ENCODE data around the gene NKX1-1.

The NKX1-1 gene

GRCh38 chr4:1385373-1386340 is 20.6 kb downstream of the NKX1-1 start:
- no peak for DNase-seq (ENCODE audit: low read depth in 3 of 3)

DNA sequence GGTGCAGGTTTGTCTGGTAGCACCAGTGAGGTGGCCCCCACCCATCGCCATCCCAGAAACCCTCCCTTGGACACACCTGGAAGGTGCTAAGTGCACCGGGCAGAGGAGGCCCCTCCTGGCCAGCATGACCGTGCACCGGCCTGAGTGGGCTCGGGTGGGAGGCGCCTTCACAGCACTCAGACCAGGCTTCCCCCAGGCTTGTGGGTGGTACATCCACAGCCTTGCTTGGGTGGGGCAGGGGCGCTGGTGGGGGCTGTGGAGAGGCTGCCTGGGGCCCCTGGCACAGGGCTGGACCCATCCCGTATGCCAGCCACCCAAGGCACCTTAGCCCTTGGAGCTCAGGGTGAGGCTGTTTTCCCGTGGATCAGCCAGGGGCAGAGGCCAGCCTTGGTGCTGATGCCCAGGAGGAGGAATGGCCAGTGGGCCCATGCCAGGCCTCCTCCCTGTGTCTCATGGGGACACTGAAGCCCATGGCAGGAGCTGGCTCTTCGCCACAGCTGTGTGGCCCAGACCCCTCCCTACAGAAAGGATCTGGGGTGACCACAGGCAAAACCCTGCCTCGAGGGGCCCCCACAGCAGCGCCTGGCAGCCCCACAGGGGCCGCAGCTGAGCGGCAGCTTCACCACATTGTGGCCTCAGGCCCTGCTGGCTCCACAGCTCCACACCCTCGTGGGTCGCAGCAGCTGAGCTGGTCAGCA is 21.4 kb downstream of the NKX1-1 start:
- no peak for DNase-seq (ENCODE audit: low read depth in 3 of 3)

DNA sequence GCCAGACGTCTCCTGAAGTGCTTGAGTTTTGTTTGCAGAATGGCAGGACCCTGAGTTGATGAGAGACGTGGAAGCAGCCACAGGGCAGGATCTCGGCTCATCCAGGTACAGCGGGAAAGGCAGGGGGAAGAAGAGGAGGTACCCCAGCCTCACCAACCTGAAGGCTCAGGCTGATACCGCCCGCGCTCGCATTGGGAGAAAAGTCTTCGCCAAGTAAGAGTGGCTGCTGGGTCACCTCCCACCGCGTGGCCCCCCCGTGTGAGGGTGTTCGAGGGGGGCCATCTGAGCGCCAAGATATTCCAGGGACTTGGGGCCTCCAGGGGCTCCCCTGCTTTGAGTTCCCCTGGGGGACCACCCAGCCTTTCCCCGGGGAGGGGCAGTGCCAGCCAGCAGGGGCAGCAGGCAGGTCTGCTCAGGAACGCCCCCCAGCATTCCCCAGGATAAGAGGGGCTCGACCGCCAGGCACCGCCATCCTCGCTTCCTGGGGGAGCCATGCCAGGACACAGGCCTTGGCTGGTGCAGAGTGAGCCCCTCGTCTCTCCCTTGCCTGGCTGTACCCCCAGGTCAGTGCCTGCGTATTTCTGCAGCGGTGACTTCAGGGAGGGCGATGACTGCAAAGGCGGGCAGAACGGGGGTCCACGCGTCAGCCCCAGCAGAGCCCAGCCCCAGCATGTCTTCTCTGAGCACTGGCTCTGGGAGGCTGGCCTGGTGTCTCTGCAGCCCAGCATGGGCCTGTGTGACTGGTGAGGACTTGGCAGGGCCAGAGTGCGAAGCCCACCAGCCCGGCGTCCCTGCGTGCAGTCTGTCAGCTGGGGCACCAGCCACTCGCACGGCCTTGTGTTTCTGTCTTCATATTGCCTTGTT is 22.3 kb downstream of the NKX1-1 start:
- no peak for DNase-seq (ENCODE audit: low read depth in 3 of 3)

DNA sequence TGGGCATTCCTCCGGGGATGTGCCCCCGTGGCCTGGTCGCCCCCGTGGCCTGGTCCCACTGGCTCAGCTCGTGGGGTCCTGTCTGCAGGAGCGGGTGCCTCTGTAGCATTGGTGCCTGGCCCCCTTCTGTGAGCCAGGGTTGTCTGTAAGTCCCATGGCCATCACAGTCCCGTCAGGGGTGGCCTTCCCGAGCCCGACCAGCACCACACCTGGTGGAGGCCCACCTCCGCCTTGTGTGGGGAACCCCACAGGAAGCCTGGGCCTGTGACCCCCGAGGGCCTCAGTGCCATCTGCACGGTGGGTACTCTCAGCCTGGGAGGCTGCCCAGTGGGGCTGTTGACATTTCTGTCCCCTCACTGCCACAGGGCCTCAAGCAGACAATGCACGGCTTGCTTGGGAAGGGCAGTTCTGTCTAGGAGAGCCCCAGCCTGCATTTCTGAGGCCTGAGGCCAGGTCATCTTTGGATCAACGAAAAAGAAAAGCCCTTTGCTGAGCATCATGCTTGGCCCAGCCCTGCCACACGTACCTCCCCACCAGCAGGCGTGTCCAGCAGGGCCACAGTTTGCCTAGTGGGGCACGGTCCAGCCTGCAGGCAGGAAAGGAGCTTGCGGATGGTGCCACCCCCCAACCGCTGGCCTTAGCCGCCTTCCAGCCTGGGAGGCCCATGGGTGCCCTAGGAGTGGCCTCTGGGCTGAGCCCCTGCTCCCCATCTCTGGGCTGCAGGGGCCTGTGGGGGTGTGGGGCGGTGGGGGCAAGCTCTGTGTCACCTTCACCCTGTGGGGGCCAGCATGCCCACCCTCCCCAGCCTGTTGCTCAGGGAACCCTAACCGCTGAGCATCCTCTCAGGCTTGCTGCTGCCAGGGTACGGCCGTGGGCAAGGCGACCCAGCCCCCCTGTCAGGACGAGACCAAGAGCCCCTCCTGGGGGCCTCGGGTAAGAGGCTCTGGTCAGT is 23.2 kb downstream of the NKX1-1 start:
- no peak for DNase-seq (ENCODE audit: low read depth in 3 of 3)

- DNase-seq (ENCODE audit: low read depth in 3 of 3) = no peak
Observed at GRCh38 chr4:1381944-1382541, 24.2 kb downstream of the NKX1-1 start.

DNA sequence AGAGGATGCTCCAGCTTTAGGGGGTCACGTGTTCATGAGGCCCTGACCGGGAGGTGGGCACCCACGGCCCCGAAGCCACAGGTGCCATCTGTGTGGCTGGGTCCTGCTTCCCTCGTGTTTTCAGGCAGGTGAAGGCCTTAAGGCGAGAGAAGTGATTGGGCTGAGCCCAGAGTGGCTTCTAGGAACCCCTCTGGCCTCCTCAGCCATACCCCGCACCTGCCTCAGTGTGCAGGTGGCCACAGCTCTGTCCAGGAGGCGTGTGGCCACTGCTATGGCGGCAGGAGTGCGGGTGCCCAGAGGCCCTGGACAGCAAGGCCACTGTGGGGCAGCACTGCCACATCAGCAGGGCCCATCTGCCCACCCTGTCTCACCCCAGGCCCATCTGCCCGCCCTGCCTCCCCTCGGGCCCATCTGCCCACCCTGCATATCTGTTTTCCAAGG is 25.0 kb downstream of the NKX1-1 start:
- no peak for DNase-seq (ENCODE audit: low read depth in 3 of 3)

DNA sequence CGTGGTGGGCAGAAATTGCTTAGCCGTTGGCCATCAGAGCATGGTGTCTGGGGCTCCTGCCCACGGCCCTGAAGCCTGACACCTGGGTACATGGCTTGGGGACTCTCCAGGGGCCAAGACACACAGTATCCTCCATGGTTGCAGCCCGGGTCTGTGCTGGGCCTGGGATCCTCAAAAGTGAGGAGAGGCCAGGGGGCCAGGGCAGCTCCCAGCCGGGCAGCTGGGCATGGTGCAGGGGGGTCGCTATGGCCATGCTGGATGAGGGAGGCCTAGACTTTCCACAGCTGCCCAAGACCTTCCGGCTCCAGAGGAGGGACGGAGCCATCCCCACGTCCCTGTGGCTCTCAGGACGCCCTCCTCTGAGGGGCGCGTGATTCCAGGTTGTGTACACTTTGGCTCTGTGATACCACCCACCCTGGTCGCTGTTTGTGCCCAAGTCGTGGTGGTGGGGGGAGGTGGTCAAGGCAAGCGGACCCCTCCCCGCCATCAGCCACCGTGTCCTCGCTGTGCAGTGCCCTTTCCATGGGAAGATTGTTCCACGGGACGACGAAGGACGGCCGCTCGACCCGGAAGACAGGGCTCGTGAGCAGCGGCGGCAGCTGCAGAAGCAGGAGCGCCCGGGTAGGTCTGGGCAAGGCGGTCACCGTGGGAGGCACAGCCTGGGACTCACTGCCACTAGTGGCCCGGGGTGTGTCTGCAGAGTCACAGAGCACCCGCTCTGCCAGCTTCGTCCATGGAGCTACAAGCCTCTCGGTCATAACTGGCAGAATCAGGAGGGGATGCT is 25.7 kb downstream of the NKX1-1 start:
- no peak for DNase-seq (ENCODE audit: low read depth in 3 of 3)

- DNase-seq (ENCODE audit: low read depth in 3 of 3) = no peak
Observed at GRCh38 chr4:1379801-1380331, 26.4 kb downstream of the NKX1-1 start.

DNA sequence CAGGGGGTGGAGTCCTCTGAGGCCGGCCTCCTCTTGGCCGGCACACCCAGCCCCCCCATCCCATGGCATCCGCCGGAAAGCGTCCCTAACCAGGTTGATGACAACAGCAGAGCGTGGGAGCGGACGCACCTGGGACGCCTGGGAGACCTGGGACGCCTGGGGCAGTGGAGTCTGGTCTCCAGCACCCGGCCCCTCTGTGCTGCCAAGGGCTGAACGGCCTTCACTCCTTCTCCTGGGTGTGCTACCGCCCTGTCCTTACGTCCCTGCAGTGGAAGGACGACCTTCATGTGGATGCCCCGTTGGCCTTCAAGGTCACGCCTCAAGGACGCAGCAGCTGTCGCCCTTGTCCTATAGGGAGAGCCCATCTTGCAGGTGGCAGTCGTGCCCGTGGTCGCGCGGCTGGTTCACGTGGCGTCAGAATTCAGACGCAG is 26.9 kb downstream of the NKX1-1 start:
- no peak for DNase-seq (ENCODE audit: low read depth in 3 of 3)

- no peak for DNase-seq (ENCODE audit: low read depth in 3 of 3)
Observed at GRCh38 chr4:1378559-1379231, 27.5 kb downstream of the NKX1-1 start.

DNA sequence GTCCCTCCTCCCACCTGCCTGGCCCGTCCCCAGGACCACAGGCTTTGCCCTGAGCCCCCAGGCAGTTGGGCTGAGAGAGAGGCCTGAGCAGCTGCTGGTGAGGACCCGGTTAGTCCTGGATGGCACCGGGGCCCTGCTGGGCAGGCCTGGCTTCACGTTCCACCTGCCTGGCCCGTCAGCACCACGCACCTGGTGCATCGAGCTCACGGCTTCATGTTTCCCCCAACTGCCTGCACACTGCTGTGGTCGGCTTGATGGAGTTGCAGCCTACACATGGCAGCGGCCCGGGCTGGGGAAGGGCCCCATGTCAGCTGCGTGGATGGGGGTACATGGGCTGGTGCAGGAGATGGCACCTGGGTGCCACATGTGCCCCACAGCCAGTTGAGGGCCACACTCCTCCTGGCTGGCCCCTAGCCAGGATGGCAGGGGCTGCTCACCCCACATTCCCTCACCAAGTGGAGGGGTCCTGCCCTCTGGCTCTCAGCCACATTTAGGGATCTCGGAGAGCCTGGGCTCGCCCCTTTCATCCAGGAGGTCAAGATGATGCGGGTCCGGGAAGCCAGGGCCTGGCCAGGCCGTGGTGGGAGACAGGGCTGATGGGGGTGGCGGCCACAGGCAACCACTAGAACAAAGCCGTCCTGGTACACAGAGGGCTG is 28.5 kb downstream of the NKX1-1 start:
- DNase-seq (ENCODE audit: low read depth in 3 of 3) = no peak

- DNase-seq (ENCODE audit: low read depth in 3 of 3) = no peak
Observed at GRCh38 chr4:1376841-1377605, 29.2 kb downstream of the NKX1-1 start.

DNA sequence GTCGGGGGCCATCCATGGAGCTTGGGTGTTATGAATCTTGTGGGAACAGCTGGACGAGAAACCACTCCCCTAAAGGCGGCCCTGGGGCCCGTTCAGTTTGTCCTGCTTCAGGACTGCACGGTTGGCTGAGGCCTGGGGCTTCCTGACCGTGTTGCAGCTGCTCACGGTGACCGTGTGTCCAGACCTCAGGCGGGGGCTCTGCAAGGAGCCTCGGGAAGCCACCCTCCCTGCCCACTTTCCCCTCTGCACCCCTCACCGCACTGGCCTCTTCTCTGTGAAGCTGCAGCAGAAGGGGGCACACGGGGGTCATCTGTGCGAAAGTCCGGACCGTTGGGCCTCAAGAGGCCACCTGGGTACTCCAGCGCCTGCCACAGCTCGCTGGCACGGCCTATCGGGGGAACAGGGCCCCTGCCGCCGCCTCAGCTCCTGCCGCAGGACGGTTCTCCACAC is 29.8 kb downstream of the NKX1-1 start:
- DNase-seq (ENCODE audit: low read depth in 3 of 3) = no peak

DNA sequence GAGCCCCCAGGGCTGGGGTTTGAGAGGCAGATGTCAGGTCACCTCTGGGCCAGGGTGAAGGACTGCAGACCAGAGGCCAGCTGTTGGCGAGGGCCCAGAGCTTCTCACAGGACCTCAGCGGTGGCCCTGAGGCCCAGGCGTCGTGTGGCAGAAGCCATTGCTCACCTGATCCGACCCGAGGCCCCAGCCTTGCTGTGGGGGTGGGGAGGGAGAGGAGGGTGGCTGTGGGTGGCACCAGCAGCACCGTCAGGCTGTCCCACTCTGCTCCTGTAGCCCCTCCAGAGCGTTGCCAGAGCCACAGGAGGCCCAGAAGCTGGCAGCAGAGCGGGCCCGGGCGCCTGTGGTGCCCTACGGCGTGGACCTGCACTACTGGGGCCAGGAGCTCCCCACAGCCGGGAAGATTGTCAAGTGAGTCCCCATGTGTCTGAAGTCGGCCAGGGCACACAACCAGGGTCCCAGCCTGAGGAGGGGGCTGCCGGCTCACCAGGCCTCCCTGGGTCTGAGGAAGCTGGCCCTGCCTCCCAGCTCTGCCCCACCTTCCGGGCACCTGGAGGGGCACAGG is 30.4 kb downstream of the NKX1-1 start:
- no peak for DNase-seq (ENCODE audit: low read depth in 3 of 3)

DNA sequence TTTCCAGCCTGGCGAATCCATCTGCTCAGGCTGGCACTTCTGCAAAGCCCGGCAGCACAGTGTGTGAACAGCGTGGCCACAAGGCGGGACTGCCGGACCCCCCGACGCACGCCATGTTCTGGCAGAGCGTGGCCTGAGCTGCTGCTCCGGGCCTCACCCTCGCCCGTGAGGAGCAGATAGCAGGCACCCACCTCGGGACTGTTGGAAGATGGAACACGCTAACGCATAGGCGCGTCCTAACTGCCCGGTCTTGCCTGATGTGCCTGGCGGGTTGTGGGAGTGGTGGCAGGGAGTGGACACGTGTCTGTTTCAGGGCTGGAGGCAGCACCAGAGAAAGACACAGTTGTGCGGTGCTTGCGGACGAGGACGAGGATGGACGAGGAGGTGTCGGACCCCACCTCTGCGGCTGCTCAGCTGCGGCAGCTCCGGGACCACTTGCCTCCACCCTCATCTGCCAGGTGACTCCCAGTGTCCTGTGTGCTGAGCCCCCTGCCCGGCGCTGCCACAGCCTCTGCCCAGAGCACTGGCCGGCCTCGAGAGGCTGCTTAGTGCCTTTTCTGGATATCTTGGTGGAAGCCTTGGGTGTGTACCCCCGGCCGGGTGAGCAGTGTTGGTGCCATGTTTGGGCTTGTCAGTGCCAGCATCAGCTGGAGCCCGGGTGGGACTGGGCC is 31.1 kb downstream of the NKX1-1 start:
- no peak for DNase-seq (ENCODE audit: low read depth in 3 of 3)

GRCh38 chr4:1374706-1375045 is 31.6 kb downstream of the NKX1-1 start:
- DNase-seq (ENCODE audit: low read depth in 3 of 3) = no peak
